Left hindlimb (tissue), 1 donor: ENCODE measurements around the gene WDHD1.
"Not testable (repeated sequence)": the region's sequence is repeated elsewhere in the genome, so short reads cannot be mapped to it uniquely, and the experiment has no call there.

Experiments
- DNase-seq: peaks from one replicate; pipeline ENCODE4 v3.0.0-alpha.2; 2018

The WDHD1 gene

DNA sequence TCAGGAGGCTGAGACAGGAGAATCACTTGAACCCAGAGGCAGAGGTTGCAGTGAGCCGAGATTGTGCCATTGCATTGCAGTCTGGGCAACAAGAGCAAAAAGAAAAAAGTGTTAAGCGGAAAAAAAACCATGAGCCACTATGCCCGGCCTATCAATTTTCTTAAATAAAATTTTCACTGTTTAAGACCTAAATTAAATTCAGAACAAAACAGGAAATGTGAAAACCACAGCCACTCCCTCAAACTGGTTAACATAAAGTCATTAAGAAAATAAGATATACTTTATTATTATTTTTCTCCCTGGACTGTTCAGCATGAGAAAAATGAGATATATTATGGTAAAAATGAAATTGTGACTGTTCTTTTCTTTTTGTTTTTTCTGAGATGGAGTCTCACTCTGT lies 79.7 kb downstream of the WDHD1 start:
- no peak for DNase-seq

DNA sequence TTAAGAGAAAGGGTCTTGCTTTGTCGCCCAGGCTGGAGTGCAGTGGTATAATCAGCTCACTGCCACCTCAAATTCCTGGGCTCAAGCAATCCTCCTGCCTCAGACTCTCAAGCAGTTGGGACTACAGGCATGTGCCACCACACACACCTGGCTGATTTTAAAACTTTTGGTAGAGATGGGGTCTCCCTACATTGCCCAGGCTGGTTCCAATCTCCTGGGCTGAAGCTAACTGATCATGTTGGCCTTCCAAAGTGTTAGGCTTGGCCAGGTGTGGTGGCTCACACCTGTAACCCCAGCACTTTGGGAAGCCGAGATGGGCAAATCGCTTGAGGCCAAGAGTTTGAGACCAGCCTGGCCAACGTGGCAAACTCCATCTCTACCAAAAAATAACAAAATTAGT lies 80.4 kb downstream of the WDHD1 start:
- DNase-seq: no peak

DNA sequence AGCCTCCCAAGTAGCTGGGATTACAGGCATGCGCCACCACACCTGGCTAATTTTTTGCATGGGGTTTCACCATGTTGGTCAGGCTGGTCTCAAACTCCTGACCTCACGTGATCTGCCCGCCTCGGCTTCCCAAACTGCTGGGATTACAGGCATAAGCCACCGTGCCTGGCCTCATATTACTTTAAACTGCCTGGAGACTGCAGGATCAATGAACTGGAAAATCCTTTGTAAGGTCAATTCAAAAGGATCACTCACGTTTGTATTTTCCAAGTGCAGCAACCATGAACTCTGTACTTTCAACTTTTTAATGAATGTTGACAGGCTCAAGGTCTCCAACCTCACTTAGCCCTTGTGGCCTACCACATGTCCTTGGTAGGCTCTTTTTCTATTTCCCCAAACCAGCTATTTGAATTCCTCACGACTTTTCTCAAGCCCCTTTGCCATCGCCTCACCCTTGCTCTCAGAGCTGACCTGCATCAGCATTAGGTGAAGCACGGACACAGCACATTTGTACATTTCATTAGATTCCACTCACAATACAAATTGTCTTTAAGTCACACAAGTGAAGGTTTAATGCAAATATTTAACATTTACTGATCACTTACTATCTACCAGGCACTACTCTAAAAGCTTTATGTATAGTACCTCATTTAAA lies 82.0 kb downstream of the WDHD1 start:
- DNase-seq: no peak

DNA sequence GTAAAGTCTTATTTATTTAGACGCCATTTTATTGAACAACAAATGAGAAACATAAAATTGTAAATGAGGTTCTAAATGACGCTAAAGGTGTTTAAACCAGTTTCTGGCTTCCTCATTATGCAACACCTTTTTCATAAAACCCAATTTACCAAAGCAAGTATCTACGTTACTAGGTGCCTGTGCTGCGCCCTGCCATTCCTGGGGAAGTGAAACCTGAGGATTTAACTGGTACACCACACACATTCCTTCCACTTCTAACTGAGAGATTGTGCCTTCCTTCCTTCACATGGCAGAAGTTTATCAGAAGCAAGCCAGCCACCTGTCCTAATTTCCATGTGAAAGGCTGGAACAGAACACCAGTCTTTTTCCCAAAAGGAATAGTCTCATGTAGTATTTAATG lies 84.0 kb downstream of the WDHD1 start:
- DNase-seq: no peak

DNA sequence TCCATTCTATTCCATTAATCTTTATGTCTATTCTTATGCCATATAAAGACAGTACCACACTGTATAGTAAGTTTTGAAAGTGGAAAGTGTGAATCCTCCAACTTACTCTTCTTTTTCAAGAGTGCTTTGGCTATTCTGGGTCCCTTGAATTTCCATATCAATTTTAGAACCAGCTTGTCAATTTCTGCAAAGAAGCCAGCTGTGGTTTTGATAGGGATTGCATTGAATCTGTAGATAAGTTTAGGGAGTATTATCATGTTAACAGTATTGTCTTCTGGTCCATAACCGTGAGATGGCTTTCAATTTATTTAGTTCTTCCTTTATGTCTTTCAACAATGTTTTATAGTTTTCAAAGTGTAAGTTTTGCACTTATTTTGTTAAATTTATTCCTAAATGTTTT lies 90.1 kb downstream of the WDHD1 start:
- DNase-seq: no peak

DNA sequence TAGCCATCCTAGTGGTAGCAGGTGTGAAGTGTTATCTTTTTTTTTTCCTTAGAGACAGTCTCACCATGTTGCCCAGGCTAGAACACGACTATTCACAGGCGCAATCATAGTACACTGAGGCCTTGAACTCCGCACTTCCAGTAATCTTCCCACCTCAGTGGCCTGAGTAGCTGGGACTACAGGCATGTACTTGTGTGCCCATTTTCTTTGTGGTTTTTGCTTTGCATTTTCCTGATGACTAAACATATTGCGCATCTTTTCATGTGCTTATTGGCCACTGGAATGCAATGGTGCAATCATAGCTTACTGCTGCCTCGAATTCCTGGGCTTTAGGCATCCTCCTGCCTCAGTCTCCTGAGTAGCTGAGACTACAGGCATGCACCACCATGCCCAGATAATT lies 90.9 kb downstream of the WDHD1 start:
- no peak for DNase-seq

DNA sequence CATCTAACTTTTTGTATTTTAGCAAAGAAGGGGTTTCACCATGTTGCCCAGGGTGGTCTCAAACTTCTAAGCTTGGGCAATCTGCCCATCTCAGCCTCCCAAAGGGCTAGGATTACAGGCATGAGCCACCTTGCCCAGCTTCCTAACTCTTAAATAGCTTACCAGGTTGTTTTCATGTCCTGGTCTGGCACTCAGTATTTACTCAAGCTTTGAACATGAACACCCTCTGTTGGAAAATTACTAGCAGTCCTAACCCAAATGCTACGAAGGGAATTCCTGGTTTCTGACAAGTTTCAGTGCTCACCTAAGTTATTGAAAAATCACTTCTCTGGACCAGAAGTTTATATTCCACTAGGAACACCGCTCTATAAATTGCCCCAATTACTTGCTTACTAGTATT lies 91.8 kb downstream of the WDHD1 start:
- no peak for DNase-seq

DNA sequence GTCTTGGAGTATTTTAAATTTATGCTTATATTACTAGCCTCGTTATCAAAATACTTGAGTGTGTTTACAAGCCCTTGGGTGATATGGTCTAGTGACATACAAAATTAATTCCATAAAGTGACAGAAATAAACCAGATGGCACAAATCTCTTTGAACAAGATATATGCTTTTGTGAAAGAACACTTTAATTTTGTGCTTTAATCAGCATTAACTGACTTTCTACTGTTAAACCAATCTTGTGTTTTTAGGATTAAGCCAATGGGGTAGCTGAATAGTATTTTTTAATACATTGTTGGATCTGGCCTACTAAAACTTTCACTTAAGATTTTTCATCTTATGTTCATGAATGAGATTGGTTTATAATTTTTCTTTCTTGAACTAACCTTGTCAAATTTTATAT lies 93.9 kb downstream of the WDHD1 start:
- no peak for DNase-seq

DNA sequence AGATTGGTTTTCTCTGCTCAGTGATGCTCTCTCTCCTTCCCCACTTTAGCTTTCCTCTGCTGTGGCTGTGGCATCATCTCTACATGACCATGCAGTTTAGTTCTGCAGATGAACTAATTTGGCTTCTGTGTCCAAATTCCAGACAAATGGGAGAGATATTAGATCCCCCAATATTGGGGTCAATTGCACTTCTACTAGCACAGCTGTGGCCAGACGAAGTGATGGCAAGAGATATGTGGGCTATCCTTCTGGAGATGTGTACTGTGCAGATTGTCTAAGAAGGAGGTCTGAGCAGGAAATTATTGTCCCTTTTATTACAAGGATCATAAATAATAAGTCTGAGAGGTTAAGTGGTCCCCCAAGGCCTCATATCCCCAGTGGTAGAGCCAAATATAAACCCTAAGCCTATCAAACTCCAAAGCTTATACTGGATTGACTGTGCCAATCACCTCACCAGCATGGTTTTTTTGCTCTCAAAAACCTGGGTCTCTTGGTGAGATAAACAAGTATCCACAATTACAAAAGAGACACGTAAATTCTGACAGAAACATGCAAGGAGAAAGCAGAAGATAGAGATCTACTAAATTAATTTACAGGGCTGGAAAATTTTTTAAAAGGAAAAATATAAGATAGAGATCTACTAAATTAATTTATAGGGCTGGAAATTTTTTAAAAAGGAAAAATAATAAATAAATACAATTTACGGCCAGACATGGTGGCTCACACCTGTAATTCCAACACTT lies 95.1 kb downstream of the WDHD1 start:
- DNase-seq: no peak

DNA sequence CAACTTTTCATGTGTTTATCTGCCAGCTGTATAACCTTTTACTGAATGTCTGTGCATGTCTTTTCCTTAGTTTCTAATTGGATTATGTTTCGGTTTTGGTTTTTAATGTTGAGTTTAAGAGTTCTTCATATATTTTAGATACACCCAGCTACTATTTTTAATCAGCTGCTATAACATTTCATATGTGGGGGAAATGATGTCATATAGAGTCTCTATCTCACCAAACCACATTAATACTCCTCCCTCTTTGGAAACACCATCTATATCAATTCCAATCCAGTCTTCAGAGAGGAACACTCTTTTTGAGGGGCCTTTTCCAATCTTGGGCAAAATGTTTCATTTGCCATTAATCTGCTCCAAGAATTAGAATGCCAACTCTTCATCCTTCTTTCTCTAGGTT lies 95.8 kb downstream of the WDHD1 start:
- no peak for DNase-seq

DNA sequence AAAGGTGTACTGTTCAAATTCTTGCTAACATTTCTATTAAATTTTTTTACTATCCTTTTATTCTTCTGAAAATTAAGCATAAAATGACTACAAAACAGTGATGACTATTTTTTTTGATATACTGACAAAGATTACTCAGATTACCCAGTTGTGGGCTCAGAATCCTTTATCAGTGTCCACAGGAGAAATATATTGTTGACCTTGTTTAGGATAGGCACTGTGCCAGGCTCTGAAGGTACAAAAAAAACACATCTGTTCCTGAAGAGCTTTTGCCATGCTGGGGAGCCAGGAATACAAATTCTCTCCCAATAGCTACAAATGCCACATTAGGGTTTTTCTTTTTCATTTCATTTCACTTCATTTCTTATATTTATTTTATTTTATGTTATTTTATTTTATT lies 97.3 kb downstream of the WDHD1 start:
- DNase-seq: no peak

DNA sequence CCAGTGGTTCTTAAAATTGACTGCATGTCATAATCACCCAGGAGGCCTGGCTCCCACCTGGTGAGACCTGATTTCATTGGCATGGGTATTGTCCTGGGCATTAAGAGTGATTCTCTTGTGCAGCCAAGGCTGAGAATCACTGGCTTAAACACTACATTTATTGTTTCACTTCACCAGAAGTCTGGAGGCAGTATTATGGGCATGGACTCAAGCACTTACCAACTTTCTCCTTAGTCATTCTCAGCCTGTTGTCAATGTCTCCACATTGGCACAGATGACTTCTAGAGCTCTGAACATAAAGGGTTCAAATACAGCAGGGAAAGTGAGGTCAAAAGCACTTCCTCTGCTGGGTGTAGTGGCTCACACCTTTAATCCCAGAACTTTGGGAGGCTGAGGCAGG lies 98.7 kb downstream of the WDHD1 start:
- DNase-seq: no peak

DNA sequence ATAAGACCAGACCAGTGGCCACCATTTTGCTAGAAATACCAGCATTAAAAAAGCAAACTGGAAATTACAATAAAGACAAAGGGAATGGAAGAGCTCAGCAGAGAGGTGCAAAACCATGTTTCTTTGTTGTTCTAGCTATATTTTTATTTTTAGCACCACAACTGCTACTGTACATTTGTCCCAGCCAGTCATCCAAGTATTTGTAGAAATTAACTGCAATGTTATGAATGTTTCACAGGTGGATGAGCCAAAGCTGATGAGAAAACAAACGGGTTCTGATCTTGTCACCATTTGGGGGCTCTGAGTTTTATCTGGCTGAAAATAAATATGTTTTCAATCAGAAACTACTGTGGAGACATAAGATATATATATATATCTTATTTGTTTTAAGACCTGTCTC lies 99.3 kb downstream of the WDHD1 start:
- no peak for DNase-seq

DNA sequence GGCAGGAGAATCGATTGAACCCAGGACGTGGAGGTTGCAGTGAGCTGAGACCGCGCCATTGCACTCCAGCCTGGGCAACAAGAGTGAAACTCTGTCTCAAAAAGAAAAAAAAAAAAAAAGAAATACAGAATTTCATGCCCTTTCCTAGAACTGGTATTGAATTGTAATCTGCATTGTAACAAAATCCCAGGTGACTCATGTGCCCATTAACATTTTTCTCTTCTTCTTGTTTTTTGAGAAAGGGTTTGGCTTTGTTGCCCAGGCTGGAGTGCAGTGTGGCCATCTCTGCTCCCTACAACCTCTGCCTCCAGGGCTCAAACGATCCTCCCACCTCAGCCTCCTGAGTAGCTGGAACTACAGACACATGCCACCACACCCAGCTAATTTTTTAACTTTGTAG lies 100.3 kb downstream of the WDHD1 start:
- DNase-seq: not testable (repeated sequence)

DNA sequence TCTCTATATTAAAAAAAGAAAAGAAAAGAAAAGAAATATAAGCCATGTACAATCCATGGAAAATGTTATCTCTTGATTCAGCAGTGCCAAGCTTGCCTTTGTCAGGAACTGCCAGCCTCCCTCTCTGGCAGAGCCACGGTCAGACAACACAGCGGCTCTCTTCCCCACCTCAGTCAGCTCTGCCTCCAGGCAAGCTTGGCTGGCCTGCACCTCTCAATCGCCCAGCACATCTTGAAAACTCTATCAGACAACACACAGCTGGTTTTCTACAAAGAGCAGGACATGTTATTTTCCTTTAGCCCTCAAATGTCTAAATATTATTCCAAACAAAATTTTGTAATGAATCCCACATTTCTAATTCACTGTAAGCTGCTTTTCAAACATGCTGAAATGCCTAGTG lies 104.3 kb downstream of the WDHD1 start:
- no peak for DNase-seq

DNA sequence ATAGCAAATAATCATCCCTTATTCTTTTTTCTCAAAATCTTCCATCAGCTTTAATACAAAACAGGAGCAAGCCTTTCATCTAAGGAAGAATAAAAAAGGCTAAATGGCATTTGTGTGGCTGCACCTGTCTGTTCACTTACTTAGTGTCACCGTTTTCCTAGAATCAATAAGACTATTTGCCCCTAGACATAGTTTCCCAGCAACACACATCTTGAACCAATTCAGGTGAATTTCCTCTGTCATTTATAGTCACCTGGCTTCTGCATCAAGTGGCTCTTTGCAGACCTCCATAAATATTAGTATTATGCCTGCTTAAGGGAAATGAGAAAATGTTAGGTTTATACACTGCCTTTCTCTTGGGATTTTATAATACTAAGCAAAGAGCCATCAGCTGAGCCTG lies 106.8 kb downstream of the WDHD1 start:
- no peak for DNase-seq

DNA sequence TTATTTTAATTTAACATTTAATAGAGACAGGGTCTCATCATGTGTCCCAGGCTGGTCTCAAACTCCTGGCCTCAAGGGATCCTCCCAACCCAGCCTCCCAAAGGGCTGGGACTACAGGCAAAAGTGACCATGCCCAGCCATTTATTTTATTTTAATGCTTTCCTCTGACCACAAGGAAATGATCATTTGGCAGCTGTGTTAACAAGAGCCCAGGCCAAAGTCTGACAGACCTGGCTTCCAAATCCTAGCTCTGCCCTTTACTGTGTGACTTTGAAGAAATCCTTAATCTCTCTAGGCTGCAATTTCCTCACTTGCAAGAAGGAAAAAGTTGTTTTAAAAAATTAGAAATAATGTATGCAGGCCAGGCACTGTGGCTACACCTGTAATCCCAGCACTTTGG lies 107.6 kb downstream of the WDHD1 start:
- no peak for DNase-seq

DNA sequence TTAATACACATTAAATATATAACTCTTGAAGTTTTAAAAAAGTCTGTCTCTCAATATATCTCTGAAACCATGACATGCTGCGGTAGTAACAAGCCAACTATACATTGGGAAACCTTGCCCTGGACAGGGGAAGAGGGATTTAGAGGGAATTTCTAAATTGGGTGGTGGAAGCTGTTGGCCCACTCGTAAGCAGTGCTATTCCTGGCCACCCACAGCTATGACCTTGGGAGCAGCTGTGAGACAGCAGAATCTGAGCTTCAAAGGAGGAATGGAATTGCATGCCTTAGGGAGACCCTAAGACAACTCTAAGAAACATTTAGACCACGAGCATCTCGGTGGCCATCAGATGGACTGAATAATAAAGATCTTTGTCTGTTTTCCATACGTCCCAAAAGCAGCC lies 108.5 kb downstream of the WDHD1 start:
- no peak for DNase-seq

DNA sequence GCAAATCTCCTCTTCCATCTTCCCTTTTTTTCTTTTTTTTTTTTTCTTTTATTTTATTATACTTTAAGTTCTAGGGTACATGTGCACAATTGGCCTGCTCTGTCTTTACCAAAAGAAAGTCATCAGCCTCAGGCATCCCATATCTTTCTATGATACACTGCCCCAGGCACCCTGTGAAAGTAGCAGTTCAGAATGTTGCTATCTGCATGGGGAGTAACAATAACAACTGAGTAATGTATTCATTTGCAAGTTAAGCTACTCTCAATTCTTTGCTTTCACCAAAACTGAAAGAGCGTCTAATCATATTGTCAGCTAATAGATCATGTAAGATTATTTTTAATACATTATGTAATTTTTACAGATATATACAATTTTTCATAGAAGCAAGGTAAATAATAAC lies 110.8 kb downstream of the WDHD1 start:
- DNase-seq: no peak

DNA sequence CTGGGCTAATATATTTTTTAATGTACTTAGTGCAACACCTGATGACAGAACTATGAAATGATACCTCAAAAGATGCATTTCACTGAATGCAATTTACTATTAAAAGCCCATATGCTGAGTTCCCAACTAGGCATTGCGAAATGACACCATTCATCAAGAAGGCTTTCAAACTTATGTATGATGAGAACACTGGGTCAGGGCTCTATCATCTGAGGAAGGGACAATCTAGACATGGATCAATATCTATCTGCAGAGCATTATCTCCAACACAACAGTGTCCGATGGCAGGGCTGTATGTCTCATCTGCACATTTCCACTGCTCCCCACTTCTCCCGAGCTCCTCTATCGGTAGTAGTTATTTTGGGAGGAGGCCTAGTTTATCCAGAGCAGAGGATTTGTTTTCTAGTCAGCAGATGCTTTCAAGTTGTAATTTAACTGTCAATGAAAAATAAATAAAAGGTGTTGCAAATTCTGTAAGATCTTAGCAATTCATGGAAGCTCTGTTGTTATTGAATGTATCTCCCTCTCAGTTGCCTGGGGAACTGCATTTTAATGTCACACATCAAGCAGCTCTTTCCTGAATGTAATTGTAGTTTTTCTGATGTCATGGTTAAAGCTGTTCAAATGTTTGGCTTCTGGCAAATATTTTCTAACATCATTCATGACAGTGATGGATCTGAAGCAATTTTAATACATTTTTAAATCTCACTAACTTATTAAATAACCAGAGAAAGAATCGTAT lies 116.9 kb downstream of the WDHD1 start:
- DNase-seq: no peak

DNA sequence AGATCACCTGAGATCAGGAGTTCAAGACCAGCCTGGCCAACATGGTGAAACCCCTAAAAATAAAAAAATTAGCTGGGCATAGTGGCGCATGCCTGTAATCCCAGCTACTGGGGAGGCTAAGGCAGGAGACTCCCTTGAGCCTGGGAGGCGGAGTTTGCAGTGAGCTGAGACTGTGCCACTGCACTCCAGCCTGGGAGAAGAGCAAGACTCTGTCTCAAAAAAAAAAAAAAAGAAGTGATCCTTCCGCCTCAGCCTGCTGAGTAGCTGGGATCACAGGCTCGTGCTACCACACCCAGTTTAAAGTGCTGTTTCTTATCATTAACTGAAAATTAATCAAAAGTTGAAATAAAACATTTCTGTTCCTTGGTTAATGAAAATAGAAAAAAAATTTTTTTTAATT lies 117.9 kb downstream of the WDHD1 start:
- not testable (repeated sequence) for DNase-seq

DNA sequence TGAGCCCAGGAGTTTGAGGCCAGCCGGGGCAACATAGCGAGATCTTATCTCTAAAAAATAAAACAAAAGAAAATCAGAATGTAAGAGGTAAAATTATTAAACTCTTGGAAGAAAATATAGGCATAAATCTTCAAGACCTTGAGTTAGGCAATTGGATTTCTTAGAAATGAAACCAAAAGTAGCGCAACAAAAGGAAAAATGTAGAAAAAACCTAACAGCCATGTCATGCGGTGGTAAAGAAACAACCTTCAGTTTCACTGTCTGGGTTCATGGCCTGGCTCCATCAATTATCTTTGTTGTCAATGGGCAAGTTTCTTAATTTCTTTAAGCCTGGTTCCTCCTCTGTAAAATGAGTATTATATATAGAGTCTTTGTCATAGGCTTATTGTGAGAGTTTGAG lies 118.7 kb downstream of the WDHD1 start:
- DNase-seq: no peak

DNA sequence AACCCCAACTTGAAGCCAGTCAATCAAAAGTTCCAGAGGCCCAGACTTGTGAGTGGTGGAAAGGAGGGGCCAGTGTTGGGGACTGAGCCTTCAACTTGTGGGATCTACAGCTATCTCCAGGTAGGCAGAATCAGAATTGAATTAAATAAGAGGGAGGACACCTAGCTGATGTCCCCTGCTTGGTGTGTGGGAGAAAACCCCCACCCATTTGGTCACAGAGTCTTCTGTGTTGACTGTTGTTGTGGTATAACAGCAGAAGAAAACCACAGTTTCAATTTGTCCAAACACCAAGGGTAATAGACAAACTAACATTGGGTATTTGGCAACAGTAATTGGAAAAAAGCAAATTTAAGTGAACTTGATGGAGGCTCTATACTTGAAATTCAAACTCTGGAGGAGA lies 120.8 kb downstream of the WDHD1 start:
- no peak for DNase-seq
